GM19372 (cell line): ENCODE measurements around the gene SLC4A2.

Experiments used
- ATAC-seq: cut with Tn5 transposase; IDR thresholded peaks from one replicate; pipeline ENCODE4 v1.9.1; 2021; ENCODE audit warnings: mild to moderate bottlenecking, low read depth, moderate library complexity; ENCODE audit not compliant: unreplicated experiment

Gene SLC4A2

DNA sequence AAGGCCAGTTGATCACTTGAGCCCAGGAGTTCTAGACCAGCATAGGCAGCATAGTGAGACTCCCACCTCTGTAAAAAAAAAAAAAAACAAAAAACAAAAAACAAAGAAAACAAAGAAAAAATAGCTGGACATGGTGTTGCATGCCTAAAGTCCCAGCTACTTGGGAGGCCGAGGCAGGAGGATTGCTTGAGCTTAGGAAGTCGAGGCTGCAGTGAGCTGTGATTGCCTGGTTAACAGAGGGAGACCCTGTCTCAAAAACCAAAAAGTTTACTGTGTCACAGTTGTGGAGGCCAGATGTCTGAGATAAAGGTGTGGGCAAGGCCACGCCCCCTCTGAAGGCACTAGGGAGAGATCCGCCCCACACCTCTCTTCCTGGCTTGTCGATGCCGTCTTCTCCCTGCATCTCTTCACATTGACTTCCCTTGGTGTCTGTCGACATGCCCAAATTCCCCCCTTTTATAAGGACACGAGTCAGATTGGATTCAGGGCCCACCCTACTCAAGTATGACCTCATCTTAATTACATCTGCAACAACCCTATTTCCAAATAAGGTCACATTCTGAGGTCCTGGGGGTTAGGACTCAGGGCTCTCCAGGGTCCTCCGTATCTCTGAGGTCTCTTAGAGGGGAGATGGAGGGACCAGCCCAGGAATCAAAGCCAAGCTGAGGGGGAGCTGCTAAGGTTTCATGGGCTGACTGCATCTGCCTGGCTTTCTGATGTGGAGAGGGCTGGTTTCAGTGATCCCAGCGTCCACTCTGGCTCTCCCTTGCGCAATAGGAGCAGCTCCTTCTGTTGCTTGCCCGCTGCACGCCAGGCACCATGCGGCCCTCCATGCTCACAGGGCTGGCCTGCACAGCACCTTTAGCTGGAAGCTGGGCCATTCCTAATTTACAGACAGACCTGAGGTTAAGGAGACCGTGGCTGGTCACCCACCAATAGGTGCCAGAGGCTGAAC lies 50.0 kb downstream of the SLC4A2 start:
- no peak for ATAC-seq

DNA sequence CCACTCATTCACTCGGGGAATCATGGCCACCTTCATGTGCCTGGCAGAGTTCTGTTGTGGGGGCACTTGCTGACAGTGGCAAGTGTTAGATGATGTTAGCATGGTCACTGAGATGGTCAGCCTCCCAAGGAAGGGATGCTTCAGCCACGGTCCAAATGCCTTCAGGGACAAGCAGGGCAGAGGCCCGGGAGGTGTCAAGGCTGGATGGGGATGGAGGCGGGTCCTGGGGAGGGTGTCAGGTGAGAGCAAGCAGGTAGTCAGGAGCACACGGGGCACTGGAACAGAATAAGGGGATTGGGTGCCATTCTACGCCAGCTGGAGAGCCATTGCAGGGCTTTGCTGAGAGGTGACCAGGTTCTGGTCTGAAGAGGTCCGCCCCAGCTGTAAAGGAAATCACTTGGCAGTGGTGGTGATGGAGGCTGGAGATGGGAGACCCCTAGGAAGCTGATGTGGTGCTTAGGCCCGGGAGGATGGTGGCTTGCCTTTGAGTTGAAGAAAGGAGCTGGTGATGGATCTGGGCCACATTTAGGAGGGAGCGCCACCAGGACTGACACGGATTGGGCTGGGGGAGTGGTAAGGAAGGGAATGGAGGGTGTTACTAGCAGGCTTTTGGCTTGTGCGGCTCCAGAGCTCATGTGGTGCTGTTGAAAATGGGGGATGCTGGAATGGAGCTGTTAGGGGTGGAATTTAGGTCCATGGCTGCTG lies 51.0 kb downstream of the SLC4A2 start:
- no peak for ATAC-seq

DNA sequence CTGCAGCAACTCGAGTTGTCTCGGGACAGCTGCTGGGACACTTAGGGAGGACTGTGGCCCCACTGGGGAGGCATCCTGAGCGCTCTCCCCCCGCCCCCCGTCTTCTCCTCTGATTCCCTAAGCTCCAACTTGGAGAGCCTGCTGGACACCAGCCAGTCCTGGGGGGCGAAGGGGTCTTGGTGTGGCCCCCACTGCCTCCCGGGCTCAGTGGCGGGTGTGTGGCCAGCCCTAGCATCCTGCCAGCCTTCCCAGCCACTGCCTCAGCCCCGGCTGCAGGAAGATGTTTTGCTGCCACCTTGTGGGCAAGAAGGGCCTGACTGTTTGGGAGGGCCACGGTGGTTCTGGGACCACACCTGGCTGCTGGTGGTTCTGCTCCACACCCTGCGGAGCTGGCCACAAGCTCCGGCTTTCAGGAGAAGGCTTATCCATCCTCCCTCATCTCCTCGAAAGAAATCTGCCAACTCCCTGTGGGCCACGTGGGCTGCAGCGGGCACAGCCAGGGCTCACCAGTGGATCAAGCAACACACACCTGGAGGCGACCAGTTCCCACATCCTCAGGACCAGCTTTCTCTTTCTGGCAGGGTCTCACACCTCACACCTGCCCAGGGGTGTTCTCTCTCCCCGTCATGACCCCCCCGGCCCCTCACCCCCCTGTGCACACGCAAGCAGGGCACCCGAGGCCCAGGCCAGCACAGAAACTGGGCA lies 51.7 kb downstream of the SLC4A2 start:
- ATAC-seq: peak; percentile 75

- ATAC-seq: no peak
Measured at GRCh38 chr7:151113344-151114150, 54.2 kb downstream of the SLC4A2 start.

- ATAC-seq: no peak
Measured at GRCh38 chr7:151114151-151115090, 55.0 kb downstream of the SLC4A2 start.

GRCh38 chr7:151115121-151115835 lies 55.9 kb downstream of the SLC4A2 start:
- ATAC-seq: no peak

DNA sequence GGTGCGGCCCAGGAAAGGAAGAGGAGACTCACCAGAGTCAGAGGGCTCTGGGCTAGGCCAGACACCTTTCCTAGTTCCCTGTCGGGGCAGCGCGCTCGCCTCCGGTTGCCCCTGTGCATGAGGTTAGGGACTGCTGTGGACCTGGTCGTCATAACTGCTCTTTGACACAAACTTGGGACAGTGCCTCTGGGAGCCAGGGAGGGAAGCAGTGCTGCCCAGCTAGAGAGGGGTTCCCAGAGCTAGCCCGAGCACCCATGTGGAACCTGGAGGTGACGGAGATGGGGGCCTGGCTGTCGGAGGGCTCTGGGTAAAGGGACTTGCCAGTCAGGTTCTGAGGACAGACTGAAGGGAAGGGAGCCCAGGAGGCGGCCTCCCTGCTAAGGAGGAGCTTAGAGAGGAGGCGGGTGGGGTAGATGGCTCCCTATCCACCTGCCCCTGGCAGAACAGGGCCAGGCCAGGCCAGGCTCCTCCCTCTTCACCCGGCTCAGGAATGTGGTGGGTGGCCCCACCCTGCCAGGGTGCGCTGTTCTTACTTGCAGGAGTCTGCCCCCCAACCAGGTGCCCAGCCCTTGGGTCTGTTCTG lies 56.5 kb downstream of the SLC4A2 start:
- no peak for ATAC-seq

GRCh38 chr7:151116603-151117440 lies 57.4 kb downstream of the SLC4A2 start:
- ATAC-seq: no peak

GRCh38 chr7:151117565-151117964 lies 58.2 kb downstream of the SLC4A2 start:
- no peak for ATAC-seq

DNA sequence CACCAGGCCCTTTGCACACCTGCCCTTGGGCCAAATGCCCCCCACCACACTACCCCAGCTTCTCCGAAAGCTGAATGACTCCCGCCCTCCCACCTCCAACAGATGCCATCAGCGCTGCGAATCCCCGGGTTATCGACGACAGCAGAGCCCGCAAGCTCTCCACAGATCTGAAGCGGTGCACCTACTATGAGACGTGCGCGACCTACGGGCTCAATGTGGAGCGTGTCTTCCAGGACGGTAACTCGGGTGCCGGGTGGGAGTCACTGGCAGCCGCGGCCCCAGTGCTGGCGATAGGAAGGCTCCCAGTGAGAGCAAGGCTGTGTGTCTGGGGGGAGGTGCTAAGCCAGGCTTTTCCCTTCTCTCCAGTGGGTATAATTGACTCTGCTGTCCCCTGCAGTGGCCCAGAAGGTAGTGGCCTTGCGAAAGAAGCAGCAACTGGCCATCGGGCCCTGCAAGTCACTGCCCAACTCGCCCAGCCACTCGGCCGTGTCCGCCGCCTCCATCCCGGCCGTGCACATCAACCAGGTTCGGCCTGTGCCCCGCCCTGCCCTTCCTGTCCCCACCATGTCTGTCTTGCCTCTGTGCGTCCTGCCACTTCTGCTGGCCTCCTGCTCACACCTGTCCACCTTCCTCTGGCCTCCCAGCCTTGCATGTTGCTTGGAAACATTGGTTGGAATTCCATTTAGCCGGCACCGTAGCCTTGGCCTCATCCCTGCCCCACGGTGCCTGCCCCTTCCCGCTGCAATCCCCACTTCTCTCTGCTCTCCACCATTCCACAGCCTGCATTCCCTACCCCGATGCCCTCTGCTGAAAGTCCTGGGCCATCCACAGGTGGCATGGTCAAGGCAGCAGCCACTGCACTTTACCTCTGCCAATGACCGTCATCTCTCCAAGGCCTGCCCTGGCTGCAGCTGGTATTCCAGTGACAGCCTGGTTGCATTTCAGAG lies 59.0 kb downstream of the SLC4A2 start:
- no peak for ATAC-seq

GRCh38 chr7:151119055-151119415 lies 59.6 kb downstream of the SLC4A2 start:
- ATAC-seq: no peak

- no peak for ATAC-seq
Measured at GRCh38 chr7:151119902-151120301, 60.5 kb downstream of the SLC4A2 start.

DNA sequence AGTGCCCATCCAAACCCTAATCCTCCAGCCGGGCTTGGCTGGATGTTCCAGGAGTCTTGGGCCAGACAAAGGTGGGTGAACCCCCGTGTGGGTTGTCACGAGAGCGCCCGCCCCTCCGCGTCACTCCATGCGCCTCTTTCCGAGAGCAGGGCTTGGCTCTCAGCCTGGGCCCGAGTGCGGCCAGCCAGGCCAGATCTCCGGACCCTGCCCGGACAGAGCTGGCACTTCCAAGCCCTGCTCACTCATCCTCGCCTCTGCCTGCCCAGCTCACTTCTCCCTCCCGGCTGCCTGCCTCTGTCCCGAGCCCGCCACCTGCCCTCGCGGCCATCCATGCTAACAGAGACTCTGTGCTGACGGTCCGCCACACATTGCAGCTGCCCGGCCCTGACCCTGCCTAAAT lies 61.5 kb downstream of the SLC4A2 start:
- no peak for ATAC-seq

GRCh38 chr7:151121380-151122170 lies 62.2 kb downstream of the SLC4A2 start:
- ATAC-seq: no peak

GRCh38 chr7:151122276-151122675 lies 62.9 kb downstream of the SLC4A2 start:
- ATAC-seq: no peak

- ATAC-seq: no peak
Measured at GRCh38 chr7:151122796-151123157, 63.4 kb downstream of the SLC4A2 start.
